Testis (tissue), 3 donors: ENCODE measurements around the gene C6orf89. TPM values are rescaled to one million over a fixed set of nuclear protein-coding genes. Genes with fewer than 3 reads are reported as not detected.
A peak's percentile ranks its signal among the peaks of the same experiment; 100 is the strongest.

Experiments
- DNase-seq: peaks from one replicate; pipeline ENCODE4 v3.0.0-alpha.2; 2019
- H3K27ac ChIP-seq, 2 donors: fragments of 200-600 bp; sonication (generic); one replicate each; pipeline ENCODE4 v1.5.1; 2019
- H3K27me3 ChIP-seq: fragments of 200-600 bp; sonication (generic); one replicate; pipeline ENCODE4 v1.5.1; 2019
- H3K36me3 ChIP-seq: fragments of 200-600 bp; sonication (generic); one replicate; pipeline ENCODE4 v1.5.1; 2017; ENCODE audit warnings: low read depth; ENCODE audit errors: missing control alignments
- H3K4me1 ChIP-seq: fragments of 200-600 bp; sonication (generic); one replicate; pipeline ENCODE4 v1.5.1; 2019
- H3K4me3 ChIP-seq, 2 donors: fragments of 200-600 bp; sonication (generic); one replicate each; pipeline ENCODE4 v1.5.1; 2017 to 2019
- H3K9me3 ChIP-seq: fragments of 200-600 bp; sonication (generic); one replicate; pipeline ENCODE4 v1.5.1; 2017
- CTCF ChIP-seq, 3 experiments: fragments of 450-650 bp in 2 of 3; fragments of 200-600 bp in 1 of 3; sonication (generic) in 1 of 3; IDR thresholded peaks; one replicate each; pipeline ENCODE4 v1.5.1; 2016 to 2019; ENCODE audit warnings: antibody characterized with exemption in 3 of 3, mild to moderate bottlenecking in 2 of 3, moderate library complexity in 1 of 3
- POLR2A ChIP-seq: fragments of 450-650 bp; IDR thresholded peaks from one replicate; pipeline ENCODE4 v1.6.1; 2017; ENCODE audit warnings: antibody characterized with exemption, mild to moderate bottlenecking, moderate library complexity
- WGBS, 2 donors: methylation state at CpG; one replicate each; pipeline ENCODE4 v1.1.5; 2018; 5-methylcytosine and 5-hydroxymethylcytosine counted together
- intact Hi-C: fragments of 100-400 bp; cut with DNase I; formaldehyde crosslinking; loops from one replicate; pipeline ENCODE4 v1.15.1; 2023; ENCODE audit warnings: low total_unique reads
- polyA plus RNA-seq: library from polyadenylated mRNA; stranded (reverse); fragments of 350-450 nt; fragmentation: Illumina TruSeq; extraction: RNeasy Lipid Tissue Mini Kit (QIAGEN cat#74804); gene quantifications from one replicate; pipeline ENCODE4 v1.2.3, GENCODE V29; 2014; ENCODE audit warnings: low read depth, low replicate concordance; ENCODE audit not compliant: insufficient read depth
- total RNA-seq, 2 donors: library from RNA; depleted of rRNA; stranded (reverse); fragments of >200 nt; gene quantifications; one replicate each; pipeline ENCODE4 v1.2.3, GENCODE V29; 2016

Gene C6orf89
- total and polyA plus RNA-seq, 3 donors from 2014 or later = 78.9 to 93.6 (median 80.3) TPM

- peak overlapping the region in 1 of 2 donors; percentile 88 for H3K27ac ChIP-seq
- no peaks in the 10 kb centered on the region for H3K36me3 ChIP-seq
- no peaks in the 10 kb centered on the region for H3K9me3 ChIP-seq
- H3K4me3 ChIP-seq = no peak overlapping the region
- no peak for TF ChIP-seq CTCF (IDR thresholded peaks at IDR 0.05)
- no peak for TF ChIP-seq POLR2A
- intact Hi-C loops = no loop called here
- 84 to 85% methylated on average over 4 of the region's 4 CpGs for WGBS, 2 donors
- H3K27me3 ChIP-seq = no peaks in the 10 kb centered on the region
- DNase-seq = no peak
- H3K4me1 ChIP-seq = peaks cover 9% of the 10 kb centered on the region
Observed at GRCh38 chr6:36915599-36915998, 29.8 kb downstream of the C6orf89 start.

- Histone ChIP-seq H3K27ac (peak overlapping the region in 1 of 2 donors; percentile 88), H3K9me3 (no peaks in the 10 kb centered on the region), H3K27me3 (no peaks in the 10 kb centered on the region), H3K4me3 (no peak overlapping the region), H3K36me3 (no peaks in the 10 kb centered on the region), H3K4me1 (peaks cover 9% of the 10 kb centered on the region)
- intact Hi-C loops = no loop called here
- no peak for TF ChIP-seq CTCF (IDR thresholded peaks at IDR 0.05)
- TF ChIP-seq POLR2A = no peak
- WGBS, 2 donors = 82 to 85% methylated on average over 2 of the region's 2 CpGs
- no peak for DNase-seq
Observed at GRCh38 chr6:36916126-36916525, 30.4 kb downstream of the C6orf89 start.

DNA sequence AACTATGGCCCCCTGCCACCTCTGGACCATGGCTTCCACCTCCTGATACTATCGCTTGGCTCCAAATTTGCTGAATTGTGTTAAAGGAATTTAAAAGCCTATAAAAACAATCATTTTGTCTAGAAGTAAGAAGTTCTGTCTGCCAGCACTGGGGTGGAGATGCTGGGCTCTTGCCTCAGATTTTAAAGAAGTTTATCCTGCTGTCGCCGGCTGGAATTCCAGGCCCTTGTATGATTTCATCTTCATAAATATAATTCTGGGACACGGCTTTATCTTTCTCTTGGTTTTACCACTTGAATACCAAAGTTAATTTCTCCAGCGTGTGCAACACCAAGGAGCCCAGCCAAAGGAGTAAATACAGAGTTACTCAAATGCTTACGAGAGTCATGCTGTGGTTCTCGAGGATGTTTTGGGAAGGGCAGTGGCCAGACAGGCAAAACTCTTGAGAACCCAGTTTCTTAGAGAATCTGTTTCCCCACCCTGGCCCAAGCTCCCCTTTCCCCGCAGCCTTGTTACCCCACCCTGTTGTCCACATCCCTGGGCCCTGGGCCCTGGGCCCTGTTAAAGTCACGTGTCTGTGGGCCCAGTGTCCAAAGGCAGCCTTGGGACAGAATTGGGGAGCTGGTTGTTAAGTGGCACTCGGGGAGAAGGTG is 31.9 kb downstream of the C6orf89 start:
- TF ChIP-seq POLR2A = no peak
- no peak for TF ChIP-seq CTCF (IDR thresholded peaks at IDR 0.05)
- no peak overlapping the region for H3K4me3 ChIP-seq
- WGBS, 2 donors = 56 to 68% methylated on average over 10 of the region's 10 CpGs
- H3K27ac ChIP-seq = peak overlapping the region; percentile 59 to 88
- DNase-seq = peak; percentile 62
- intact Hi-C loops = no loop called here
- H3K9me3 ChIP-seq = no peaks in the 10 kb centered on the region
- peaks cover 9% of the 10 kb centered on the region for H3K4me1 ChIP-seq
- no peaks in the 10 kb centered on the region for H3K36me3 ChIP-seq
- H3K27me3 ChIP-seq = no peaks in the 10 kb centered on the region

DNA sequence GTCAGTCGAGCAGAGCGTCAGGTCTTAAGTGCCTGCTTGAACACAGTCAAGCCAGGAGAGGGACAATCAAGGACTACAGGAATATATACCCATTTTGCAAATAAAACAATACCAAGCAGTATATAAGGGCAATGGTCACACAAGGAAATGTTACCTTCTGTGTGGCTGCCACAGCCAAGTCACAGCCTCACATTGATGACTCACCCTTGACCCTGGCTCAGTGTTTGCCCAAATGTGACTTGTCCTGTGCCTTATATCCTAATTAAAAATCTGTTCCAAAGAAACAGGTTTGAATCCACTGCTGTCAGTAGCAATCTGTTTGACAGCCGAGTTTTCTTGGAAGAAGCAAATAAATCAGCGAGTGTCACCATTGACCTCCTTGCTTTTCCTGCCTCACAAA is 34.3 kb downstream of the C6orf89 start:
- Histone ChIP-seq H3K36me3 (no peaks in the 10 kb centered on the region), H3K9me3 (no peaks in the 10 kb centered on the region), H3K4me3 (no peak overlapping the region), H3K27me3 (no peaks in the 10 kb centered on the region), H3K4me1 (peaks cover 9% of the 10 kb centered on the region), H3K27ac (no peak overlapping the region)
- TF ChIP-seq POLR2A (no peak), CTCF (IDR thresholded peaks at IDR 0.05) (no peak)
- intact Hi-C loops = no loop called here
- no peak for DNase-seq
- 92 to 93% methylated on average over 4 of the region's 4 CpGs for WGBS, 2 donors

DNA sequence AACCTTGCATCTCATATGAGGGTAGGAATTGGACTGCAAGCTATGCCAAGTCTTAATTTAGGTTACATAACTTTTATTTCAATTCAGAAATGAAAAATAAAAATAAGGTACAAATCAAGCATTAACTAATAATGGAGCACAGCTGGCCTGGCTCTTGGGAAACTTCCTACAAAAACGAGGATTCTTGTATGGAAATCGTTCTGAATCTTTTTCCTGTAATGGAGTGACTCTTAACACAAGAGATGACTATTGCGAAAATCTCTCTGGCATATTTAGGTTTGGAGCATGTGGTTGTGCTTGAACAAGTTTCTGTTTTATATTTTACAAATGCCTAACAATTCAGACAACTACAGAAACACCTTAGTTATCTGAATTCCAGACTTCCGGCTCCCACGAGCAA is 34.8 kb downstream of the C6orf89 start:
- H3K4me1 ChIP-seq = peaks cover 9% of the 10 kb centered on the region
- 86 to 91% methylated on average over 5 of the region's 5 CpGs for WGBS, 2 donors
- no peak overlapping the region for H3K27ac ChIP-seq
- no peak overlapping the region for H3K4me3 ChIP-seq
- no peak for DNase-seq
- no peaks in the 10 kb centered on the region for H3K27me3 ChIP-seq
- TF ChIP-seq POLR2A = no peak
- no peak for TF ChIP-seq CTCF (IDR thresholded peaks at IDR 0.05)
- intact Hi-C loops = no loop called here
- H3K9me3 ChIP-seq = no peaks in the 10 kb centered on the region
- H3K36me3 ChIP-seq = no peaks in the 10 kb centered on the region
